OCI-LY1 (cell line): ENCODE data around the gene LMTK3.

ENCODE experiments used
- CTCF ChIP-seq: fragments of 200-600 bp; sonication (generic), shearing (Covaris generic); IDR thresholded peaks from 2 replicates; pipeline ENCODE4 v1.5.1; 2017; ENCODE audit warnings: mild to moderate bottlenecking, antibody characterized with exemption, low read length, moderate library complexity, mixed read lengths
- EZH2 ChIP-seq: fragments of 200-600 bp; sonication (generic), shearing (Covaris generic); IDR thresholded peaks from 2 replicates; pipeline ENCODE4 v1.8.0; 2017; ENCODE audit warnings: borderline replicate concordance, mixed run types, mild to moderate bottlenecking, antibody characterized with exemption, low read length, moderate library complexity, mixed read lengths

GRCh38 chr19:48476176-48476575 is 35.5 kb downstream of the LMTK3 start:
- no peak for TF ChIP-seq CTCF
- TF ChIP-seq EZH2 = no peak
